ENCODE results near the gene KCNN2.

DNA sequence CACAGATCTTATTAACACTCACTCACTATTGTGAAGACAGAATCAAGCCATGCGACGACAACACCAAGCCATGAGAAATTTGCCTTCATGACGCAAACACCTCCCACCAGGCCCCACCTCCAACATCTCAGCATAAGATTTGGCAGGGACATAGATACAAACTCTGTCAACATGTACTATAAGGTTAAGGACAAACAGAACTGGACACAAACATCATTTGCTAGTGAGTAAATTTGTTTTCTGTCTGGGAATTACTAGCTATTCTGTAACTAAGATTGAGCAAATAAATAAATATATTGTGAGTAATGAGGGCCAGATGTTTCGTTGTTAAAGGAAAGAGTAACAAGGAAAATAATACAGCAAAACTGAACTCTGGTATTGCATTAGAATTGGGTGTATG, 15.7 kb upstream of the KCNN2 start:
- TF ChIP-seq, protein P1, sequence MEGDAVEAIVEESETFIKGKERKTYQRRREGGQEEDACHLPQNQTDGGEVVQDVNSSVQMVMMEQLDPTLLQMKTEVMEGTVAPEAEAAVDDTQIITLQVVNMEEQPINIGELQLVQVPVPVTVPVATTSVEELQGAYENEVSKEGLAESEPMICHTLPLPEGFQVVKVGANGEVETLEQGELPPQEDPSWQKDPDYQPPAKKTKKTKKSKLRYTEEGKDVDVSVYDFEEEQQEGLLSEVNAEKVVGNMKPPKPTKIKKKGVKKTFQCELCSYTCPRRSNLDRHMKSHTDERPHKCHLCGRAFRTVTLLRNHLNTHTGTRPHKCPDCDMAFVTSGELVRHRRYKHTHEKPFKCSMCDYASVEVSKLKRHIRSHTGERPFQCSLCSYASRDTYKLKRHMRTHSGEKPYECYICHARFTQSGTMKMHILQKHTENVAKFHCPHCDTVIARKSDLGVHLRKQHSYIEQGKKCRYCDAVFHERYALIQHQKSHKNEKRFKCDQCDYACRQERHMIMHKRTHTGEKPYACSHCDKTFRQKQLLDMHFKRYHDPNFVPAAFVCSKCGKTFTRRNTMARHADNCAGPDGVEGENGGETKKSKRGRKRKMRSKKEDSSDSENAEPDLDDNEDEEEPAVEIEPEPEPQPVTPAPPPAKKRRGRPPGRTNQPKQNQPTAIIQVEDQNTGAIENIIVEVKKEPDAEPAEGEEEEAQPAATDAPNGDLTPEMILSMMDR (IDR thresholded peaks at IDR 0.05): no peak
- no peak for TF ChIP-seq POLR2A (IDR thresholded peaks at IDR 0.05)
